CD8-positive, alpha-beta memory T cell (primary cell): ENCODE data around the gene ITGA4. TPM values are rescaled to one million over a fixed set of nuclear protein-coding genes. Genes with fewer than 3 reads are reported as not detected.

Source experiments
- CTCF ChIA-PET: fragments of 350-600 bp; sonication (Branson Sonifier 250); formaldehyde crosslinking; loops from one replicate; lab custom pipeline; 2021; ENCODE audit warnings: antibody characterized with exemption; lab: Charles Lee
- POLR2A ChIA-PET: fragments of 350-600 bp; sonication (Branson Sonifier 250); formaldehyde crosslinking; loops from one replicate; lab custom pipeline; 2021; ENCODE audit warnings: antibody characterized with exemption; lab: Charles Lee
- DNase-seq, 5 donors: peaks; one replicate each; pipeline versions ENCODE4 v3.0.0 to v3.0.0-alpha.2; 2020 to 2022; ENCODE audit warnings: mixed read lengths in 1 of 5
- H3K27ac ChIP-seq: one replicate; pipeline ENCODE4 v1.7.0; 2013; ENCODE audit warnings: low read depth, mild to moderate bottlenecking, low read length, moderate library complexity
- H3K27me3 ChIP-seq: 2 replicates; pipeline ENCODE4 v1.7.0; 2013; ENCODE audit warnings: low read length, mild to moderate bottlenecking; ENCODE audit not compliant: insufficient read depth, poor library complexity, severe bottlenecking
- H3K36me3 ChIP-seq: 2 replicates; pipeline ENCODE4 v1.7.0; 2013; ENCODE audit warnings: mild to moderate bottlenecking, low read length, moderate library complexity; ENCODE audit not compliant: insufficient read depth
- H3K4me1 ChIP-seq: 2 replicates; pipeline ENCODE4 v1.7.0; 2013; ENCODE audit warnings: mild to moderate bottlenecking, low read length, moderate library complexity; ENCODE audit not compliant: insufficient read depth
- H3K4me3 ChIP-seq: 2 replicates; pipeline ENCODE4 v1.7.0; 2013; ENCODE audit warnings: mild to moderate bottlenecking, low read length
- H3K9me3 ChIP-seq: 2 replicates; pipeline ENCODE4 v1.7.0; 2013; ENCODE audit warnings: mild to moderate bottlenecking, low read length
- H3K27ac Mint-ChIP-seq, 8 donors: one replicate each; pipeline ENCODE4 v1.8.0; 2020 to 2021; ENCODE audit warnings: mixed read lengths in 8 of 8, mild to moderate bottlenecking in 6 of 8, inconsistent platforms in 3 of 8, moderate library complexity in 3 of 8
- H3K27me3 Mint-ChIP-seq, 2 donors: one replicate each; pipeline ENCODE4 v1.8.0; 2020 to 2021; ENCODE audit warnings: mixed read lengths in 2 of 2, mild to moderate bottlenecking in 1 of 2, moderate library complexity in 1 of 2
- H3K36me3 Mint-ChIP-seq, 3 donors: one replicate each; pipeline ENCODE4 v1.8.0; 2020 to 2021; ENCODE audit warnings: mixed read lengths in 3 of 3, inconsistent platforms in 1 of 3, mild to moderate bottlenecking in 1 of 3
- H3K4me1 Mint-ChIP-seq, 3 donors: one replicate each; pipeline ENCODE4 v1.8.0; 2020 to 2021; ENCODE audit warnings: mixed read lengths in 3 of 3, inconsistent platforms in 1 of 3, mild to moderate bottlenecking in 1 of 3
- H3K4me3 Mint-ChIP-seq, 7 donors: one replicate each; pipeline ENCODE4 v1.8.0; 2020 to 2021; ENCODE audit warnings: mixed read lengths in 7 of 7, mild to moderate bottlenecking in 6 of 7, moderate library complexity in 4 of 7, inconsistent platforms in 2 of 7
- H3K9me3 Mint-ChIP-seq, 5 donors: one replicate each; pipeline ENCODE4 v1.8.0; 2020 to 2022; ENCODE audit warnings: mixed read lengths in 5 of 5, mild to moderate bottlenecking in 3 of 5, moderate library complexity in 2 of 5, inconsistent platforms in 1 of 5
- polyA plus RNA-seq: library from polyadenylated mRNA; unstranded; fragments of 300-500 nt; fragmentation: Illumina TruSeq; gene quantifications from one replicate; pipeline ENCODE4 v1.2.3, GENCODE V29; 2021
- total RNA-seq, 2 experiments: library from RNA; stranded (reverse); gene quantifications; one replicate each; pipeline ENCODE4 v1.2.3, GENCODE V29; 2021

The ITGA4 gene
- total and polyA plus RNA-seq, 3 experiments from 2014 or later = 142 to 212 (median 142) TPM

DNA sequence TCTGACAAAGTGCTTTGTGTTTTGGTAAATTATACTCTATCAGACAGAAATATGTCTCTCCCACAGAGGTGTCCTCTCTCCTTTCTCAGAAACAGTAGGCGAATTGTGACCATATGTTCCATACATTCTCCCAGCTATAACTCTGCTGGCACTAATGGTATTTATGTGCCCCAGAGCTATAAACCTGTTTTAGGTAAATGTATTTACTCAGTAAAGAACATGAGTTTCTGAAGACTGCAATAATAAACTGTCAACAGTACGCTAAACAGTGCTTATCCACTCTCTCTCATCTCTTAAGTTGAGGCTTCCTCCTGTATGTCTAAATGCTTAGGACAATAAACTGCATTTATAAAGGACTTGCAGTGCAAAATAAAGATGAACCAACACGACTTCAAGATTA, 58.5 kb downstream of the ITGA4 start:
- no peaks in the 10 kb centered on the region for H3K9me3 ChIP-seq
- H3K36me3 ChIP-seq = peaks cover 39% of the 10 kb centered on the region
- H3K9me3 Mint-ChIP-seq = no peaks in the 10 kb centered on the region
- H3K4me3 Mint-ChIP-seq = no peak overlapping the region
- H3K27me3 Mint-ChIP-seq = no peaks in the 10 kb centered on the region
- ChIA-PET CTCF (interaction anchor here (1.2 kb wide), 1 partner anchor 346 kb away, joined by 3 read pairs; no protein-coding TSS in a partner anchor), POLR2A (no interaction called here)
- no peak overlapping the region for H3K27ac ChIP-seq
- H3K27me3 ChIP-seq = no peaks in the 10 kb centered on the region
- H3K4me3 ChIP-seq = no peak overlapping the region
- H3K27ac Mint-ChIP-seq = peak overlapping the region in 2 of 8 donors; percentile 19 to 64
- H3K4me1 ChIP-seq = peaks cover 41% of the 10 kb centered on the region
- no peak for DNase-seq
- H3K36me3 Mint-ChIP-seq = peaks cover 13 to 93% (median 34%) of the 10 kb centered on the region in 3 donors
- H3K4me1 Mint-ChIP-seq = peaks cover 64 to 84% (median 71%) of the 10 kb centered on the region in 3 donors

GRCh38 chr2:181516992-181517391, 59.8 kb downstream of the ITGA4 start:
- no peaks in the 10 kb centered on the region for H3K27me3 Mint-ChIP-seq
- no peak overlapping the region for H3K4me3 ChIP-seq
- ChIA-PET POLR2A (no interaction called here), CTCF (no interaction called here)
- peaks cover 36% of the 10 kb centered on the region for H3K36me3 ChIP-seq
- H3K4me3 Mint-ChIP-seq = peak overlapping the region in 1 of 7 donors; percentile 20
- no peaks in the 10 kb centered on the region for H3K9me3 Mint-ChIP-seq
- H3K27me3 ChIP-seq = no peaks in the 10 kb centered on the region
- no peak for DNase-seq
- peaks cover 41% of the 10 kb centered on the region for H3K4me1 ChIP-seq
- no peak overlapping the region for H3K27ac ChIP-seq
- peaks cover 60 to 74% (median 64%) of the 10 kb centered on the region in 3 donors for H3K4me1 Mint-ChIP-seq
- H3K27ac Mint-ChIP-seq = peak overlapping the region in 7 of 8 donors; percentile 39 to 82 (median 74)
- H3K9me3 ChIP-seq = no peaks in the 10 kb centered on the region
- H3K36me3 Mint-ChIP-seq = peaks cover 8 to 92% (median 34%) of the 10 kb centered on the region in 3 donors

DNA sequence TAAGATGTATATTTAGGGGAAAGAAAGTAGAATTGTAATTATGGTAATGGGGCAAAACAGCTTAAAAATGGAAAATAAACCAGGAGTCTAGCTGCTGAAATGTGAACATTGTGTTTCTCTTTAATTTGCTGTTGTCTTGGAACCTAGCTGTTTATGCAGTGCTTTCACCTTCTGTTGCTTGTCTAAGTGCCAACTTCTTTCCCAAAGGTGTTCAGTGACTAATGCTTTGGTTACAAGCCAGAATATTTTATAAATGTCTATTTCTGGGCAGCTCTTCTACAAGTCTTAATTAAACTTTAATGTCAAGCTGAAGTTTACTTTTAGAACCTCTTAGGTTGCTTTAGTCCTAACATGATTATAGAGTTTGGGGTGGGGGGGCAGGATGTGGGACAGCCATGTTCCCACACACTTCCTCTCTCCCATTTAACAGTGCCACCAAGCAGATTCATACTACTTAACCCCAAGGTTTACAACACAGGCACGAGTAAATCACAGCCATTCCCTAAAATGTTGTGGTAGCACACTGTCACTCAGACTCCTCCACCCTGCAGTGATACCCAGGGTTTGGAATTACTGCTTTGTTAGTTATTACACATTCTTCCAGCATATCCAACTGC, 60.6 kb downstream of the ITGA4 start:
- ChIA-PET POLR2A (interaction anchor here (0.6 to 0.7 kb wide), 2 partner anchors 58 to 414 kb away, joined by 3 read pairs; no protein-coding TSS in a partner anchor), CTCF (no interaction called here)
- Histone ChIP-seq H3K36me3 (peaks cover 36% of the 10 kb centered on the region), H3K27me3 (no peaks in the 10 kb centered on the region), H3K4me3 (no peak overlapping the region), H3K9me3 (no peaks in the 10 kb centered on the region), H3K4me1 (peaks cover 41% of the 10 kb centered on the region), H3K27ac (no peak overlapping the region)
- no peaks in the 10 kb centered on the region for H3K9me3 Mint-ChIP-seq
- no peaks in the 10 kb centered on the region for H3K27me3 Mint-ChIP-seq
- peak overlapping the region in 5 of 7 donors; percentile 6 to 28 (median 16) for H3K4me3 Mint-ChIP-seq
- peak overlapping the region; percentile 66 to 88 (median 76) for H3K27ac Mint-ChIP-seq
- H3K4me1 Mint-ChIP-seq = peaks cover 52 to 66% (median 56%) of the 10 kb centered on the region in 3 donors
- H3K36me3 Mint-ChIP-seq = peaks cover 2 to 92% (median 33%) of the 10 kb centered on the region in 3 donors
- peak in 2 of 5 donors; percentile 6 to 50 for DNase-seq

DNA sequence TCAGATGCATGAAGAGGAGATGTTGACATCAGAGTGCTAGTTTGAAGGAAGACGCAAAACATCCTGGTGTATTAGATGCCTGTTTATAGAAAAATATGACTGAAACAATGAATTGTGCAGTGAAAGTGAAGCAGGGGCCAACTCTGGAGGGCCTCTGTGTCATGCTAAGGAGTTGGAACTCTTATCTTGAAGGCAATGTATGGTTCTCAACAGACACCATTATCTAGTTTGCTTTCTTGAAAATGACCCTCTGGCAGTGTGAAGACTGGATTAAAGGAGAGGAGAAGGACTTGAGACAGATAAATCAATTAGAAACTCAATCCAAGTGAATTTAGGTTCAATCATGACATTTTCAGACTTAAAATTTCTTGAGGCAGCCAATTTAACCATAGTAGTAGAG, 63.1 kb downstream of the ITGA4 start:
- Histone ChIP-seq H3K4me1 (peaks cover 30% of the 10 kb centered on the region), H3K36me3 (peaks cover 40% of the 10 kb centered on the region), H3K4me3 (no peak overlapping the region), H3K9me3 (no peaks in the 10 kb centered on the region), H3K27ac (no peak overlapping the region), H3K27me3 (no peaks in the 10 kb centered on the region)
- Mint-ChIP-seq H3K27ac (peak overlapping the region in 7 of 8 donors; percentile 3 to 48 (median 26)), H3K4me3 (no peak overlapping the region), H3K36me3 (peaks cover 3 to 87% (median 17%) of the 10 kb centered on the region in 3 donors), H3K4me1 (peaks cover 32 to 41% (median 32%) of the 10 kb centered on the region in 3 donors), H3K9me3 (no peaks in the 10 kb centered on the region), H3K27me3 (no peaks in the 10 kb centered on the region)
- no peak for DNase-seq
- ChIA-PET CTCF (no interaction called here), POLR2A (no interaction called here)

GRCh38 chr2:181523756-181524155, 66.6 kb downstream of the ITGA4 start:
- no peak overlapping the region for H3K4me3 ChIP-seq
- ChIA-PET POLR2A (no interaction called here), CTCF (no interaction called here)
- Mint-ChIP-seq H3K36me3 (peaks cover 7 to 87% (median 25%) of the 10 kb centered on the region in 3 donors), H3K4me1 (peaks cover 0 to 17% (median 9%) of the 10 kb centered on the region in 3 donors), H3K4me3 (no peak overlapping the region), H3K27me3 (no peaks in the 10 kb centered on the region), H3K27ac (no peak overlapping the region), H3K9me3 (no peaks in the 10 kb centered on the region)
- no peaks in the 10 kb centered on the region for H3K4me1 ChIP-seq
- DNase-seq = no peak
- no peaks in the 10 kb centered on the region for H3K27me3 ChIP-seq
- H3K9me3 ChIP-seq = no peaks in the 10 kb centered on the region
- H3K27ac ChIP-seq = no peak overlapping the region
- H3K36me3 ChIP-seq = peaks cover 55% of the 10 kb centered on the region

DNA sequence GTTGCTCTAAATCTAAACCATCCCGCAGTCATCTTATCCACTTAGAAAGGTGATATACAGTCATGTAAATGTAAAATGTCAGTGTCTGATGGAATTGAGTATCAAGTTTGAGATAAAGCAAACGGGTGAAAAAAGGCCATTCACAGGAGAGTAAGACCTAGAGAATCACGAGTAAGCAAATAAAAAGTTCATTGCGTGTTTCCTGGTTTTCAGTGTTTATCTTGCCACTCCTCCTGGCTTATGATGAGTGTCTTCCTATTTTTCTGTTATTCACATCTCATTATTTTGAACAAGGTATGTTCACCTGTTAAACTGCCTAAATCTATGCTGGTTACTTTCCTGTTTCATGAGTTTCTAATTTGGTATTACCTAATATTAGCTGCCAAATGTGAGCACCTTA, 68.8 kb downstream of the ITGA4 start:
- no peak for DNase-seq
- POLR2A ChIA-PET = no interaction called here
- no peak overlapping the region for H3K4me3 Mint-ChIP-seq
- peak overlapping the region in 3 of 8 donors; percentile 53 to 70 (median 57) for H3K27ac Mint-ChIP-seq
- Histone ChIP-seq H3K9me3 (no peaks in the 10 kb centered on the region), H3K27ac (no peak overlapping the region), H3K36me3 (peaks cover 74% of the 10 kb centered on the region), H3K27me3 (no peaks in the 10 kb centered on the region), H3K4me1 (no peaks in the 10 kb centered on the region), H3K4me3 (no peak overlapping the region)
- no peaks in the 10 kb centered on the region for H3K9me3 Mint-ChIP-seq
- H3K36me3 Mint-ChIP-seq = peaks cover 7 to 85% (median 23%) of the 10 kb centered on the region in 3 donors
- H3K27me3 Mint-ChIP-seq = no peaks in the 10 kb centered on the region
- H3K4me1 Mint-ChIP-seq = peaks cover 0 to 15% (median 9%) of the 10 kb centered on the region in 3 donors
- CTCF ChIA-PET = no interaction called here

GRCh38 chr2:181527058-181527457, 69.9 kb downstream of the ITGA4 start:
- peak overlapping the region in 2 of 8 donors; percentile 40 to 54 for H3K27ac Mint-ChIP-seq
- CTCF ChIA-PET = no interaction called here
- no peak overlapping the region for H3K4me3 Mint-ChIP-seq
- DNase-seq = no peak
- no peaks in the 10 kb centered on the region for H3K27me3 Mint-ChIP-seq
- Histone ChIP-seq H3K27me3 (no peaks in the 10 kb centered on the region), H3K36me3 (peaks cover 66% of the 10 kb centered on the region), H3K4me3 (no peak overlapping the region), H3K27ac (no peak overlapping the region), H3K9me3 (no peaks in the 10 kb centered on the region), H3K4me1 (no peaks in the 10 kb centered on the region)
- peaks cover under 1 to 17% (median 10%) of the 10 kb centered on the region in 3 donors for H3K4me1 Mint-ChIP-seq
- POLR2A ChIA-PET = no interaction called here
- peaks cover 8 to 86% (median 19%) of the 10 kb centered on the region in 3 donors for H3K36me3 Mint-ChIP-seq
- no peaks in the 10 kb centered on the region for H3K9me3 Mint-ChIP-seq

GRCh38 chr2:181528441-181528840, 71.3 kb downstream of the ITGA4 start:
- H3K9me3 Mint-ChIP-seq = no peaks in the 10 kb centered on the region
- ChIA-PET POLR2A (no interaction called here), CTCF (no interaction called here)
- peaks cover 12 to 87% (median 18%) of the 10 kb centered on the region in 3 donors for H3K36me3 Mint-ChIP-seq
- Histone ChIP-seq H3K27ac (no peak overlapping the region), H3K9me3 (no peaks in the 10 kb centered on the region), H3K27me3 (no peaks in the 10 kb centered on the region), H3K36me3 (peaks cover 52% of the 10 kb centered on the region), H3K4me1 (no peaks in the 10 kb centered on the region), H3K4me3 (no peak overlapping the region)
- no peaks in the 10 kb centered on the region for H3K27me3 Mint-ChIP-seq
- H3K27ac Mint-ChIP-seq = peak overlapping the region in 1 of 8 donors; percentile 19
- peaks cover 8 to 21% (median 15%) of the 10 kb centered on the region in 3 donors for H3K4me1 Mint-ChIP-seq
- no peak overlapping the region for H3K4me3 Mint-ChIP-seq
- no peak for DNase-seq
